Islet of Langerhans (tissue), 1 donor: Measurements from ENCODE around the gene COQ8A.

Source experiments
- FAIRE-seq: peaks from one replicate; lab custom pipeline; 2011; peaks lifted over from hg19 to GRCh38; lab: Jason Lieb, UNC

COQ8A gene

DNA sequence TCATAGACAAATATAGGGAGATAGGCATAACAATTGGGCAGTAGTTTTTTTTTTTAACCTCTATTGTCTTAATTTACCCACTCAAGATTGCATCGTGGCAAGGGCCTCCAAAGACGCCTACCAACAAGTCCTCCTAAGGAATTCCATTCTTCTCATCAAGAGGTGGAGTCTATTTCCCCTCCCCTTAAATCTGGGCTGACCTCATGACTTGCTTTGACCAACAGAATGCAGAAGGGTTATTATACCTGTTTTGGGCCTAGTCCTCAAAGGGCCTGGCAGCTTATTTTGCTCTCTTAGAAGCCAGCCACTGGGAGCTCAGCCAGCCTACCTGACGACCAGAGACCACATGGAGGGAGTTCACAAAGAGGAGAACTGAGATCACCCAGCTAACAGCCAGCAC is 92.3 kb downstream of the COQ8A start:
- no peak for FAIRE-seq

DNA sequence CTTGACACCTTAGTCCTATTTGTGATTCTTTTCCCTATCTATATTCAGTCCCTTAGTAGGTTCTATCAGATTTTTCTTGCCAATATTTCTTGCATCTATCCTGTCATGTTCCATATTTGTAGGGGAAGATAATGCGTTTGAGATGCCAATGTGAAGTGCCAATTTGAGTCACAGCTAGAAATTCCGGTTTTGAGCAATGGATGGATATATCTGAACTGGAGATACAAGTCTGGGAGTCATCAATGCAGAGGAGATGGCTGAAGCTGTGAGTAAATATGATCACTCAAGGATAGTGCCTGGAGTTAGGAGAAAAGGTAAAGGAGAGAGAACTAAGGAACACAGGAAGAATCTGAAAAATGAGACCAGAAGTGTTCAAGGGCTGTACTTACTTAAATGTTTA is 93.8 kb downstream of the COQ8A start:
- FAIRE-seq = no peak

DNA sequence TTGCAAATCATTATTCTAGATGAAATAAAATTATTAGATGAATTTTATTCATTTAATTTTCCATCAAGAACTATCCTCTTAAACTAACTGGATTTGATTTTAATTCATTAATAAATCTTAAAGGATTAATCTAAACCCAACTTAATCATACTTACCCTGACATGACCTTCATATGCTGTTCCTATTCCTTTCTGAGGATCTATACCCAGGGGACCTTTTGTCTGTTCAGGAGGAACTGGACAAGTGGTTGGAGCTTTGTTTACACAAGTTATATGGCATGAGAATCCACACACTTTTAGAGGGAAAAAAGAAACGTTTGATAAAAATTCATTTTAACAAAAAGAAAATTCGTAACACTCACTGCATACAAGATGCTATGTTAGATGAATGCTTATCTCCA is 95.2 kb downstream of the COQ8A start:
- no peak for FAIRE-seq

DNA sequence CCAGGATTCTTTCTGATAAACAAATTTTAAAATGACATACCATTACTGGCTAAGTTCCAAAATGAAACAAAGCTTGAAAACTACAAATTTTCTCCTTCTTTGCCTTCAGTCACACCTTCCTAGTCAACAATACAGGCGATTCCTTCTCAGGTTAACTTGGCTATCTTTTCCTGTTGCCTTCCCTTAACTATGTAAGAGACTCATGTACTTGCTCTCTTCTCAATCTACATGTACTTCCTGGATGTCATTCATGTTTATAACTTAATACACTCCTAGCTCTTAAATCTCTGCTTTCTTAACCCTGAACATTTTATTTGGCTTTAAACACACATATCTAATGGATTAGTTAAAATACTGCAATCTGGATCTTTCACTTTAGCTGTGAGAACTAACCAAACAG is 97.0 kb downstream of the COQ8A start:
- FAIRE-seq = no peak
